NT2/D1 (cell line): ENCODE data around the gene INHBE.
"Not testable (repeated sequence)": the region's sequence is repeated elsewhere in the genome, so short reads cannot be mapped to it uniquely, and the experiment has no call there.

Experiments used
- DNase-seq: peaks from one replicate; pipeline ENCODE4 v3.0.0-alpha.2; 2011; ENCODE audit warnings: low read depth, low spot score
- H3K27me3 ChIP-seq: 2 replicates; pipeline ENCODE4 v1.6.0; 2011; ENCODE audit warnings: mild to moderate bottlenecking; ENCODE audit not compliant: insufficient read length, insufficient read depth
- H3K36me3 ChIP-seq: 2 replicates; pipeline ENCODE4 v1.6.1; 2011; ENCODE audit warnings: mild to moderate bottlenecking, low read length, mixed read lengths; ENCODE audit not compliant: insufficient read depth, insufficient read length
- H3K4me1 ChIP-seq: 2 replicates; pipeline ENCODE4 v1.5.1; 2011; ENCODE audit not compliant: insufficient read depth, insufficient read length
- H3K4me3 ChIP-seq: 2 replicates; pipeline ENCODE4 v1.5.1; 2011; ENCODE audit warnings: low read depth; ENCODE audit not compliant: insufficient read length
- H3K9ac ChIP-seq: 2 replicates; pipeline ENCODE4 v1.6.0; 2011; ENCODE audit warnings: low read depth; ENCODE audit not compliant: insufficient read length
- H3K9me3 ChIP-seq: 2 replicates; pipeline ENCODE4 v1.5.1; 2011; ENCODE audit warnings: mild to moderate bottlenecking, low read length; ENCODE audit not compliant: insufficient read depth
- SUZ12 ChIP-seq: IDR thresholded peaks from 2 replicates; pipeline ENCODE4 v1.6.1; 2011; ENCODE audit not compliant: insufficient read length, insufficient read depth; ENCODE audit errors: extremely low read depth
- YY1 ChIP-seq: IDR thresholded peaks from 2 replicates; pipeline ENCODE4 v1.6.1; 2011; ENCODE audit not compliant: insufficient read length, insufficient read depth
- ZNF274 ChIP-seq: IDR thresholded peaks from 2 replicates; pipeline ENCODE4 v1.6.1; 2011; ENCODE audit warnings: mild to moderate bottlenecking, low read depth, low read length

Gene INHBE

GRCh38 chr12:57497223-57498131 is 42.4 kb downstream of the INHBE start:
- Histone ChIP-seq H3K9ac (no peak overlapping the region), H3K27me3 (no peaks in the 10 kb centered on the region), H3K4me3 (no peak overlapping the region), H3K36me3 (peaks cover 74% of the 10 kb centered on the region), H3K9me3 (no peaks in the 10 kb centered on the region; the same call in 1 of the 2 replicates), H3K4me1 (no peaks in the 10 kb centered on the region)
- DNase-seq, result no peak
- TF ChIP-seq ZNF274, result no peak
- TF ChIP-seq YY1, result no peak
- TF ChIP-seq SUZ12, result no peak

GRCh38 chr12:57498132-57498502 is 43.0 kb downstream of the INHBE start:
- no peak for TF ChIP-seq ZNF274
- no peak for TF ChIP-seq YY1
- TF ChIP-seq SUZ12, result no peak
- H3K36me3 ChIP-seq, result peaks cover 72% of the 10 kb centered on the region

GRCh38 chr12:57498571-57498970 is 43.5 kb downstream of the INHBE start:
- H3K4me1 ChIP-seq, result no peaks in the 10 kb centered on the region
- TF ChIP-seq YY1, result no peak
- TF ChIP-seq SUZ12, result no peak
- TF ChIP-seq ZNF274, result no peak
- peaks cover 77% of the 10 kb centered on the region for H3K36me3 ChIP-seq
- no peaks in the 10 kb centered on the region for H3K27me3 ChIP-seq
- no peak for DNase-seq
- H3K4me3 ChIP-seq, result no peak overlapping the region
- no peaks in the 10 kb centered on the region; the same call in 1 of the 2 replicates for H3K9me3 ChIP-seq
- no peak overlapping the region for H3K9ac ChIP-seq

More at GRCh38 chr12:57498132-57498502, 43.0 kb downstream of the INHBE start:
- H3K4me3 ChIP-seq, result no peak overlapping the region
- H3K27me3 ChIP-seq, result no peaks in the 10 kb centered on the region
- no peaks in the 10 kb centered on the region for H3K4me1 ChIP-seq
- H3K9me3 ChIP-seq, result no peaks in the 10 kb centered on the region; the same call in 1 of the 2 replicates
- H3K9ac ChIP-seq, result no peak overlapping the region
- DNase-seq, result no peak

GRCh38 chr12:57500213-57500612 is 45.1 kb downstream of the INHBE start:
- TF ChIP-seq YY1, result no peak
- no peak for TF ChIP-seq SUZ12
- TF ChIP-seq ZNF274, result no peak
- DNase-seq, result no peak
- Histone ChIP-seq H3K4me1 (no peaks in the 10 kb centered on the region), H3K9ac (no peak overlapping the region), H3K27me3 (no peaks in the 10 kb centered on the region), H3K4me3 (no peak overlapping the region), H3K36me3 (peaks cover 88% of the 10 kb centered on the region), H3K9me3 (peaks cover 5% of the 10 kb centered on the region; the same call in 1 of the 2 replicates)

- not testable (repeated sequence) for H3K27me3 ChIP-seq, H3K9ac ChIP-seq, DNase-seq, H3K4me1 ChIP-seq, H3K4me3 ChIP-seq
- H3K9me3 ChIP-seq, result peaks cover 20% of the 10 kb centered on the region
- H3K36me3 ChIP-seq, result peaks cover 83% of the 10 kb centered on the region
Measured at GRCh38 chr12:57502311-57502969, 47.3 kb downstream of the INHBE start.

- not testable (repeated sequence) for H3K9ac ChIP-seq, DNase-seq, H3K27me3 ChIP-seq, H3K4me3 ChIP-seq, H3K4me1 ChIP-seq
- H3K9me3 ChIP-seq, result peaks cover 20% of the 10 kb centered on the region
- peaks cover 80% of the 10 kb centered on the region for H3K36me3 ChIP-seq
Measured at GRCh38 chr12:57506541-57506940, 51.4 kb downstream of the INHBE start.
